ENCODE results near the gene ARID5B.

- TF ChIP-seq POLR2AphosphoS5 (IDR thresholded peaks at IDR 0.05; ENCODE audit: low read depth, low read length) (no peak), TAF1 (IDR thresholded peaks at IDR 0.05; ENCODE audit: borderline replicate concordance, insufficient read depth, low read length) (no peak), REST (IDR thresholded peaks at IDR 0.05; ENCODE audit: insufficient read depth in 1 of 2, low read depth in 2 of 2, low read length in 2 of 2) (no peak), SIN3A (IDR thresholded peaks at IDR 0.05; ENCODE audit: borderline replicate concordance, insufficient read depth, low read length) (no peak)
These were observed 147.0 kb downstream of the ARID5B start for GRCh38 chr10:62048470-62048869.

All from PFSK-1 (cell line).